ENCODE data around the gene PYGM.

- TF ChIP-seq POLR2A (IDR thresholded peaks at IDR 0.05) (no peak), CTCF (IDR thresholded peaks at IDR 0.05) (no peak)
Observed at GRCh38 chr11:64765851-64766665, 6.3 kb upstream of the PYGM start.
